AG04449 (cell line): ENCODE results near the gene SCLT1.

Experiments used
- CTCF ChIA-PET: fragments of 350-600 bp; formaldehyde crosslinking; extraction: SDS; loops from one replicate; lab custom pipeline; 2021; ENCODE audit warnings: antibody characterized with exemption; lab: Yijun Ruan, JAX
- POLR2A ChIA-PET: fragments of 400-600, 350-600 bp; formaldehyde crosslinking; extraction: SDS; loops from one replicate; lab custom pipeline; 2020; ENCODE audit warnings: antibody characterized with exemption, inconsistent platforms; lab: Yijun Ruan, JAX
- DNase-seq: peaks from one replicate; pipeline ENCODE4 v3.0.0-alpha.2; 2010; ENCODE audit warnings: low read depth, low spot score
- H3K4me3 ChIP-seq: 2 replicates; pipeline ENCODE4 v1.5.1; 2011; ENCODE audit warnings: low read depth, mild to moderate bottlenecking, control low read depth, low read length
- CTCF ChIP-seq: IDR thresholded peaks from one replicate; pipeline ENCODE4 v1.5.1; 2011; ENCODE audit warnings: mild to moderate bottlenecking, moderate library complexity, low read length, control low read depth, inconsistent platforms; ENCODE audit not compliant: insufficient read depth; ENCODE audit errors: missing control alignments

The SCLT1 gene

GRCh38 chr4:128946916-128947315 lies 146.4 kb downstream of the SCLT1 start:
- CTCF ChIA-PET = no interaction called here
- DNase-seq = no peak
- POLR2A ChIA-PET = no interaction called here
- H3K4me3 ChIP-seq = no peak overlapping the region
- TF ChIP-seq CTCF = no peak

- POLR2A ChIA-PET = no interaction called here
- CTCF ChIA-PET = no interaction called here
Observed at GRCh38 chr4:128942607-128943006, 150.7 kb downstream of the SCLT1 start.

GRCh38 chr4:128940971-128941370 lies 152.4 kb downstream of the SCLT1 start:
- POLR2A ChIA-PET = no interaction called here

More at GRCh38 chr4:128942607-128943006, 150.7 kb downstream of the SCLT1 start:
- no peak for DNase-seq
- no peak for TF ChIP-seq CTCF
- no peak overlapping the region for H3K4me3 ChIP-seq

GRCh38 chr4:128930051-128930450 lies 163.3 kb downstream of the SCLT1 start:
- no peak for DNase-seq
- H3K4me3 ChIP-seq = no peak overlapping the region
- no peak for TF ChIP-seq CTCF
- ChIA-PET CTCF (no interaction called here), POLR2A (no interaction called here)

More at GRCh38 chr4:128940971-128941370, 152.4 kb downstream of the SCLT1 start:
- CTCF ChIA-PET = no interaction called here
- no peak overlapping the region for H3K4me3 ChIP-seq
- no peak for DNase-seq
- TF ChIP-seq CTCF = no peak

- no peak for DNase-seq
- ChIA-PET POLR2A (interaction anchor here (0.7 kb wide), 1 partner anchor 169 kb away, joined by 5 read pairs; the partner anchor contains the start of gene SCLT1), CTCF (no interaction called here)
- H3K4me3 ChIP-seq = no peak overlapping the region
- no peak for TF ChIP-seq CTCF
Observed at GRCh38 chr4:128924951-128925350, 168.4 kb downstream of the SCLT1 start.

GRCh38 chr4:128921954-128922353 lies 171.4 kb downstream of the SCLT1 start:
- POLR2A ChIA-PET = no interaction called here
- DNase-seq = no peak
- CTCF ChIA-PET = no interaction called here

More at GRCh38 chr4:128921954-128922353, 171.4 kb downstream of the SCLT1 start:
- no peak for TF ChIP-seq CTCF
- H3K4me3 ChIP-seq = no peak overlapping the region
